NCI-H146 (cell line): ENCODE data around the gene GFOD2.
A peak's percentile ranks its signal among the peaks of the same experiment; 100 is the strongest.

Source experiments
- DNase-seq: peaks from one replicate; lab custom pipeline; 2025; lab: John Stamatoyannopoulos, UW

The GFOD2 gene

GRCh38 chr16:67672739-67673662 is 46.1 kb downstream of the GFOD2 start:
- DNase-seq, result peak; percentile 6

- no peak for DNase-seq
These were observed 46.8 kb downstream of the GFOD2 start for GRCh38 chr16:67672306-67672705.

DNA sequence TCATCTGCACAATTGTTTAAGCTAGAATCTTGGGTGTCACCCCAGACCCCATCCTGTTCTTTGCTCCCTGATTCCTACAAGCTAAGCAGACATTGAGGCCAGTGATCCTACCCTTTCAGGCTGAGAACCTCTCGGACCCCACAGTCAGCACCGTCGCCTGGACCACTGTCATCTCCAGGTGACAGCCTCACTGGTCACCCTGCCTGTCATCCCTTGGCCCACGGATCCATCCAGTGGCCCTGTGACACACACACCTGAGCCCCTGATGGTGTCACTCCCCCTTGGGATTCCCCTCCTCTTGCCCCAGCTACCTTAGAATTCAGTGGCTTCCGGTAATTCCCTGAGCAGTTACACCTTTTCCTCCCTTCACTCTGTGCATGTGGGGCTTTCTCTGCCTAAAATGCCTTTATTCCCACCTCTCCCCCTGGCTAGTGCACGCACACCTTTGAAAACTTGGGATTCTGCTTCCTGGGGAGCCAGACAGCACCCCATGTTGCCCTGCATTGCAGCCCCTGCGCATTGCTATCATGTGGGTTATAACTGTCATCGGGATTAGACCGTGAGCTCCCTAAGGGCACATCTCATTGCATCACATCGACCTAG is 49.5 kb downstream of the GFOD2 start:
- DNase-seq, result no peak

DNA sequence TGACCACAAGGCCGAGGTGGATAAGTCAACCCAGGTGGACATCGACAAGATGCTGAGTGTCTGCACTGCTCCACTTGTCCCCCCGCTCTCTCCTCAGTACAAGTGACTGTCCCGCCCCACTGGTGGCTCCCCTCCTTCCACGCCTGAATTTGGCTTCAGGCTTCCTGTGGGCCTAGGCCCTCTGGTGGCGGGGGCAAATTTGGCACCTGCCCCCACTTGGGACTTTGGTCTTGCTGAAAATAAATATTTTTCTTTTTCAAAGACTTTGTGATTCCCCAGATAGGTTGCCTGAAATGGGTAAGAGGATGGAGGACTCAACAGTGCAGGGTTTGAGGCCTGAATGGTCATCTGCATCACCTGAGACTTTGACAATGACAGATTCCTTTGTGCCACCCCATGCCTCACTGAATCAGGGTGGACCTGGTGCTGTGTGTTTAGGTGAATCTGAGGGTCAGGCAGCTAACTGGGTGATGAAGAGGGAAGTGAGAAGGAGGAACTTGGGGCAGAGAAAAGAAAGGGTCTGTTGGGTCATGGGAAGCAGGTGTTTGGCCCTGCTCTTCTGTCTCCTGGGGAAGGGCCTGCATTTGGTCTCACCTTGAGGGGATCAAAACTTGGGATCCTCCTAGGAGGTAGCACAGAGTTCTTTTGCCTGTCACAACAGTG is 50.5 kb downstream of the GFOD2 start:
- DNase-seq, result no peak

GRCh38 chr16:67667817-67668494 is 51.2 kb downstream of the GFOD2 start:
- peak; percentile 81 for DNase-seq

- no peak for DNase-seq
These were observed 51.7 kb downstream of the GFOD2 start for GRCh38 chr16:67667453-67667816.

DNA sequence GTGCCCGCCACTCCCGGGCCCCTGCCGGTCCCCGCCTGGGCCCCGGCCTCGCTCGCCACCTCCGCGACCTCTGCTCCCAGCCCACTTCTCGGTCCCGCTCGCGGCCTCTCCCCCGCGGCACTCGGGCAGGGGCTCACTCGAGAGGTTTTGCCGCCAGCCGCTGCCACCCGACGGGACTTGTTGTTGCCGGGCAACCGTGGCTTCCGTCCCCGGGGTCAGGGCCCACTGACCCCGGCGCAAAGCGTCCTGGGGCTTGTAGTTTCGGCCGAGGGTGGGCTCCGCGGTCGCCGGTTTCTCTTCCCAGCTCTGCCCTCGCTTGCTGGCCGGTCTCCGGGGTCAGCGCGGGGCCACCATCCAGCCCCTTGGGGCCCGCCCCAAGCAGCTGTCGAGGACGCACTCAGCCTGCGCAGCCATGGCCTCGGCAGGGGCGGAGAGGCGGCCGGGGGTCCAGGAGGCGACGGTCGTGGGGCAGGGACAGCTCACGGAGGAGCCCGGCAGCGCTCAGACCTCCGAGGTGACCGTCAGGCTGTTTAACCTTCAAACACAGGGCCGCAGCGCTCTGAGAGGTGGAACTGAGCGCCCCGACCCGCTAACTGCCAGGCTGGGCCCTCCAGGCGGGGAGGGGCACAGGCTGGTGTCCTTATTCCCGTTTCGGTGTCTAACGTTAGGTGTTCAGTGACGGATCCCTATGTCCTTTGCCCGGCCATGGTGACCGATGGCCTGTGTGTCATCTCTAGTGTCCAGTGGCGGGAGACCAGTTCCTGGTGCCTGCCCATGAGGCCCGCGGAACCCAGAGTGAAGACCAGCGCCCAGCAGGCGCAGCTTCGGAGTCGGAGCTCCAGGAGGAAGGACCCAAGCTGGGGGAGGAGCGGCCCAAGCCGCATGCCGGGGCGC is 52.3 kb downstream of the GFOD2 start, which contains the start of the genes C16orf86 and ENKD1:
Gene C16orf86, plus strand, starts transcription at position 256 of the 894 bp plus-strand sequence. Its CDS starts 157 bp downstream, at position 413.
Gene ENKD1, minus strand, starts transcription at position 192 of the 894 bp plus-strand sequence. CDS start 308 bp downstream, outside the sequence.
- DNase-seq, result peak; percentile 80

GRCh38 chr16:67666032-67666551 is 53.0 kb downstream of the GFOD2 start:
- peak; percentile 34 for DNase-seq

GRCh38 chr16:67665598-67665997 is 53.5 kb downstream of the GFOD2 start:
- no peak for DNase-seq

DNA sequence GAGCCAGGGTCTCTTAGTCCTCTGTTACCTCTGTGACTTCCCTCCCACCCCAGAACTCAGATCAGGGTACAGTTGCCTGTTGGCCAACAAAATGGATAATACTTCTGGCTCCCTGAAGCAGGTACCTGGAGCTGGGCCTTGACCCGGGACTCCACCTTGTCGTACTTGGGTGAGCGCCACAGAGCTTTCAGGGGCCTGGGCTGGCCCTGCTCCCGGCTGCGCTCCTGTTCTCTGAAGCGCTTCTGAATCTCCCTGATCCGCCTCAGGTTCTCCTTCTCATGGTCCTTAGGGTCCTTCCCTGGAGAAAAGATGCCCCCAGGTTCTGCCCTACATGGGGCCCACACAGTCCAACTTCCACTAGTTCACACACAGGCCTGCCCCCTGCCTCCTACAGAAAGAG is 54.2 kb downstream of the GFOD2 start:
- DNase-seq, result no peak

- DNase-seq, result no peak
These were observed 54.9 kb downstream of the GFOD2 start for GRCh38 chr16:67664258-67664657.

- DNase-seq, result no peak
These were observed 55.3 kb downstream of the GFOD2 start for GRCh38 chr16:67663877-67664222.

DNA sequence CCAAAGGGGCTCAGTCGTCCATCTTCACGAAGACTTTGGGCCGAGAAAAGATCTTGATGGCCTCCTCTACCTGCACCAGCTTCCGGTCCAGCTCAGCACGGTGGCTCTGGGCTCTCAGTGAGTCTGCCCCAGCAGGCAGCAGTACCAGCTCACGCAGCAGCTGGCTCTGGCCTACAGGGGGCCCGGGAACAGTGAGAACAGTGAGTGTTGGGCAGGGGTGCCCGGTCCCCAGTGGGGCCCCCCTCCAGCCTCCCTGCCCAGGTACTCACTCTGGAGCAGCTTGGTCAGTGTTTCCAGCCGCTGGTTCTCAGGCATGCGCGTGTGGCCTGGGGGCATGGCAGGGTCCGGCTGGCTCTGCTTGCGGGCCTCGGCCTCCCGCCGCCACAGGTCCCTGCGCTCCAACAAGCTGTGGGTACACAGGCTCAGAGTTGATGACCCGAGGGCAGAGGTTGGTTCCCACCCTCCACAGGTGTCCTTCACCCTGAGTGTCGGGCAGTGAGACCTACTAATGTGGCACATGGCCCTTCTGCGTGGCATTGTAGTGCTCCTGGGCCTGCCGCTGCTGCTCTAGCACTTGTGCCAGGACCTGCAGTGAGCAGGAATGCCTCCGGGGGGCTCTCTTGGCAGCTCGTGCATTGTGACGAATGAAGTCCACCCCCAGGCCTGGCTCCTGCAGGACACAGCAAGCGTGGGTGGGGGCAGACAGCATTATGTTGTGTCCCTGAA is 55.8 kb downstream of the GFOD2 start:
- DNase-seq, result no peak

- no peak for DNase-seq
These were observed 56.5 kb downstream of the GFOD2 start for GRCh38 chr16:67662653-67663010.

DNA sequence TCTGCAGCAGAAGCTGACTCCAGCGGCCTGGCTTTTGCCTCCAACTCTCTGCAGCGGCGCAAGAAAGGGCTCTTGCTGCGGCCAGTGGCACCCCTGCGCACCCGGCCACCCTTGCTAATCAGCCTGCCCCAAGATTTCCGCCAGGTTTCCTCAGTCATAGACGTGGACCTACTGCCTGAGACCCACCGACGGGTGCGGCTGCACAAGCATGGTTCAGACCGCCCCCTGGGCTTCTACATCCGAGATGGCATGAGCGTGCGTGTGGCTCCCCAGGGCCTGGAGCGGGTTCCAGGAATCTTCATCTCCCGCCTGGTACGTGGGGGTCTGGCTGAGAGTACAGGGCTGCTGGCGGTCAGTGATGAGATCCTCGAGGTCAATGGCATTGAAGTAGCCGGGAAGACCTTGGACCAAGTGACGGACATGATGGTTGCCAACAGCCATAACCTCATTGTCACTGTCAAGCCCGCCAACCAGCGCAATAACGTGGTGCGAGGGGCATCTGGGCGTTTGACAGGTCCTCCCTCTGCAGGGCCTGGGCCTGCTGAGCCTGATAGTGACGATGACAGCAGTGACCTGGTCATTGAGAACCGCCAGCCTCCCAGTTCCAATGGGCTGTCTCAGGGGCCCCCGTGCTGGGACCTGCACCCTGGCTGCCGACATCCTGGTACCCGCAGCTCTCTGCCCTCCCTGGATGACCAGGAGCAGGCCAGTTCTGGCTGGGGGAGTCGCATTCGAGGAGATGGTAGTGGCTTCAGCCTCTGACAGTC is 57.0 kb downstream of the GFOD2 start:
- no peak for DNase-seq

GRCh38 chr16:67661101-67661761 is 57.9 kb downstream of the GFOD2 start:
- no peak for DNase-seq

- peak; percentile 94 for DNase-seq
These were observed 58.5 kb downstream of the GFOD2 start, which contains the start of gene PARD6A for GRCh38 chr16:67660564-67661028. TSS of gene PARD6A (plus strand) at chr16:67660960. CDS start at chr16:67661039, 79 bp downstream.

GRCh38 chr16:67659675-67660563 is 59.2 kb downstream of the GFOD2 start, which contains the start of gene ACD:
TSS of gene ACD (minus strand) at chr16:67660260. CDS start at chr16:67660220, 40 bp downstream.
- peak; percentile 85 for DNase-seq
